GM12874 (cell line): Measurements from ENCODE around the gene UNC5C.

Experiments used
- CTCF ChIP-seq: IDR thresholded peaks from 2 replicates; pipeline ENCODE4 v1.5.1; 2011; ENCODE audit warnings: low read depth, mild to moderate bottlenecking, control low read depth, low read length, moderate library complexity; ENCODE audit not compliant: insufficient read depth

The UNC5C gene

GRCh38 chr4:95476121-95476520 lies 72.7 kb downstream of the UNC5C start:
- TF ChIP-seq CTCF, result no peak

- TF ChIP-seq CTCF, result no peak
Measured at GRCh38 chr4:95472534-95472933, 76.2 kb downstream of the UNC5C start.

GRCh38 chr4:95470622-95471021 lies 78.2 kb downstream of the UNC5C start:
- TF ChIP-seq CTCF, result no peak

GRCh38 chr4:95469617-95470016 lies 79.2 kb downstream of the UNC5C start:
- no peak for TF ChIP-seq CTCF

- no peak for TF ChIP-seq CTCF
Measured at GRCh38 chr4:95466791-95467190, 82.0 kb downstream of the UNC5C start.

- TF ChIP-seq CTCF, result no peak
Measured at GRCh38 chr4:95465010-95465409, 83.8 kb downstream of the UNC5C start.

GRCh38 chr4:95462921-95463320 lies 85.9 kb downstream of the UNC5C start:
- TF ChIP-seq CTCF, result no peak

GRCh38 chr4:95457353-95457752 lies 91.4 kb downstream of the UNC5C start:
- no peak for TF ChIP-seq CTCF
